ENCODE results near the gene VENTX. TPM values are rescaled to one million over a fixed set of nuclear protein-coding genes. Genes with fewer than 3 reads are reported as not detected.

VENTX gene
- total RNA-seq, 2 donors from 2014 or later = 0.44 to 0.63 TPM

DNA sequence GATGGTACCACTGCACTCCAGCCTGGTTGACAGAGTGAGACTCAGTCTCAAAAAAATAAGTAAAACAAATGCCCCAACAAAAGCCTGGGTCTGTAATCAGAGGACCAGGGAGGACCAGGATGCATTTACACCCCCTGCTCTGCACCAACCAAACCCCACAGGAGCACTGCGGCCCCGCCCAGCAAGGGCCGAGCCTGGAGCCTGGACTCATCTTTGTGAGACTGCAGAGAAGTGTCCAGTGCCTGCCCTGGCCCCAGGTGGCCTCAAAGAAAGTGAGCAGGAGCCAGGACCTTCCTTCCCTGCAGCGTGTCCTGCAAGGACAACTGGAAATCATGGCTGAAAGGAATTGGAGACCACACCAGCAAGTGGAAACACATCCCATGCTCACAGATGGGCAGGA lies 46.0 kb upstream of the VENTX start:
- Histone ChIP-seq H3K9me3 (peaks cover 0 to 15% of the 10 kb centered on the region in 2 donors), H3K27me3 (no peaks in the 10 kb centered on the region), H3K4me3 (no peak overlapping the region), H3K36me3 (no peaks in the 10 kb centered on the region), H3K4me1 (no peaks in the 10 kb centered on the region), H3K27ac (no peak overlapping the region)
- no peak for TF ChIP-seq CTCF (IDR thresholded peaks at IDR 0.05)
- DNase-seq (ENCODE audit: low spot score) = no peak

DNA sequence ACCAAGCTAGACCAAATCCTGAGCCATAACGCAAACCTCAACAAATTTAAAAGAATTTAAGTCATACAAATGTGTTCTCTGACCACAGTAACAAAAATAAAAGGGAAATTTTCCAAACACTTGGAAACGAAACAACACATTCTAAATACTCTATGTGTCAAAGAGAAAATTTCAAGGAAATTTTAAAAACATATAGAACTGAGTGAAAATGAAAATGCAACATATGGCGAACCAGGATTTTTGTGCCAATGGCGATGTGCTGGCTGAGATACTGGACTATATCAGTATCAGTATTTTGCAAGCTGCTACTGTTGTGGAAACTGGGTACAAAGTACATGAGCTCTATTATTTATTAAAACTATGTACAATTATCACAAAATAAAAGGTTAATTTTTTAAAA lies 43.5 kb upstream of the VENTX start:
- Histone ChIP-seq H3K4me1 (no peaks in the 10 kb centered on the region), H3K27ac (no peak overlapping the region), H3K9me3 (peaks cover 0 to 15% of the 10 kb centered on the region in 2 donors), H3K36me3 (no peaks in the 10 kb centered on the region), H3K27me3 (no peaks in the 10 kb centered on the region), H3K4me3 (no peak overlapping the region)
- TF ChIP-seq CTCF (IDR thresholded peaks at IDR 0.05) = no peak
- no peak for DNase-seq (ENCODE audit: low spot score)

DNA sequence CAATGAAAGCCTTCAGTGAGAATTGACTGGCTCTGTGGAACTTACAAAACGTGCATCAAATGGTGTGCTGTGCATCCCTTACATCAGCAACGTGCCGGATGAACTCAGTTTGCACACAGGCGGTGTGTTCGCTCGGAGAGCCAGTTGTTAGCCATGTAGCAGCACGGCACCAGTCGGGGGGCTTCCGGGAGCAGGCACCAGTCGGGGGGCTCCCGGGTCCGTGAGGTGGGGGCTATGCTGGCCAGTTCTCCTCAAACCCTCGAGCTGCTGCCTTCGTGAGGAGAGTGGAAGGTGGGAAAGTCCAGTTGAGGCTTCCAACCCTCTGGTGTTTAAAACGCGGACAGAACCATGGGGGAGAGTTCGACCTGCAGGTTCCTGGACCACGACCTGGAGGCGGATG lies 42.6 kb upstream of the VENTX start:
- H3K4me1 ChIP-seq = no peaks in the 10 kb centered on the region

DNA sequence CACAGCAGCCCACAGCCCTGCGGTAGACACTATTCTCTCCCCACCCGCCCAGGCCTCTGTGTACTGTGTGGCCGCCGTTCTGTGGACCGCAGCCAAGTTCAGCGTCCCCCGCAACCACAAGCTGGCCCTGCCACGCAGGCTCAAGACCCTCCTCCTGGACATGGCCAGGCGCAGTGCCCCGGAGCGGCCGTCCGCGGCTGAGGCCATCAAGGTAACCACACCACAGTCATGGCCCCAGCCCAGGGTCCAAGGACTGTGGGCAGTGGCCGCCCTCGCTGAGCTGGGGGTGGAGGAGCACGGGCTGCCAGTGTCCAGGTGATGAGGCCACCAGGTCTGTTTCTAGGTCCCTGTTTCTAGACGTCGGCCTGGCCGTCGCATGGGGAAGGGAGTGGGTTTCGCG lies 42.0 kb upstream of the VENTX start:
- Histone ChIP-seq H3K27ac (no peak overlapping the region), H3K27me3 (no peaks in the 10 kb centered on the region)

More for the DNA sequence above, 42.6 kb upstream of the VENTX start:
- Histone ChIP-seq H3K27me3 (no peaks in the 10 kb centered on the region), H3K27ac (no peak overlapping the region), H3K4me3 (no peak overlapping the region), H3K9me3 (peaks cover 0 to 15% of the 10 kb centered on the region in 2 donors), H3K36me3 (no peaks in the 10 kb centered on the region)
- DNase-seq (ENCODE audit: low spot score) = no peak
- TF ChIP-seq CTCF (IDR thresholded peaks at IDR 0.05) = no peak

DNA sequence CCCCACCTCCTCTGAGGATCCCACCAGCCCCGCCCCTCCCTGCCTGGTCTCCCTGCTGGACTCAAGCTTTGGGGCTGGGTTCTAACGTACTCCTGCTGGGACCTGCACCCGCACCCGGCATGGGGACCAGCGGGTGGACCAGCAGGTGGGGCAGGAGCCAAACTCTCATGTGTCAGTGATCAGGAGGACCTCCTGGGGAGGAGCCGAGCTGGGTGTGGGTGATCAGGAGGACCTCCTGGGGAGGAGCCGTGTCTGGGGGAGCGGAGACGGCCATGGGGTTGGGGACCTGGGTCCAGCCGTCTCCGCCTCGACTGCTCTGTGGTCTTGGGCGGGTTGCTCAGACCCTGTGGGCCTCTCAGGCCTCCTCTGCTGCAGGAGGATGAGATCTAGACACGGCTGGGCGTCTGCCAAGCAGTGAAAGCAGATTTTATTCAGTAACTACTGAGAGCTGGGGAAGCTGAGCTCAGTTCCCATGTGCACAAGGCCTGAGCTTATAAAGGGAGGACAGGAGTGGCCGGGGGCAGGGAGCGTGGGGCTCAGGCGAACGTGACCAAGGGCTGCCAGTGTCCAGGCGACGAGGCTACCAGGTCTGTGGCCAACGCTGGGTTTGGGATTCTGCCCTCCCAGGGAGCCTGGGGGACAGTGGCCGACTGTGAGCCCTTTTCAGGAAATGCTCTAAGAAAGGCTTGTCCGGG lies 41.3 kb upstream of the VENTX start:
- H3K4me3 ChIP-seq = no peak overlapping the region
- no peaks in the 10 kb centered on the region for H3K4me1 ChIP-seq
- no peaks in the 10 kb centered on the region for H3K27me3 ChIP-seq
- no peak for DNase-seq (ENCODE audit: low spot score)
- H3K36me3 ChIP-seq = no peaks in the 10 kb centered on the region
- H3K27ac ChIP-seq = no peak overlapping the region
- no peak for TF ChIP-seq CTCF (IDR thresholded peaks at IDR 0.05)
- peaks cover 0 to 15% of the 10 kb centered on the region in 2 donors for H3K9me3 ChIP-seq

More for the DNA sequence above, 42.0 kb upstream of the VENTX start:
- H3K4me3 ChIP-seq = no peak overlapping the region
- no peak for DNase-seq (ENCODE audit: low spot score)
- H3K36me3 ChIP-seq = no peaks in the 10 kb centered on the region
- H3K9me3 ChIP-seq = peaks cover 0 to 15% of the 10 kb centered on the region in 2 donors
- TF ChIP-seq CTCF (IDR thresholded peaks at IDR 0.05) = no peak
- no peaks in the 10 kb centered on the region for H3K4me1 ChIP-seq

Data from right atrium auricular region (tissue), 2 donors.